HEK293 (cell line): ENCODE data around the gene TTC4.

ENCODE experiments used
- CTCF ChIA-PET: fragments of 350-600 bp; formaldehyde crosslinking; extraction: SDS; loops from one replicate; lab custom pipeline; 2021; ENCODE audit warnings: antibody characterized with exemption; lab: Yijun Ruan, JAX
- POLR2A ChIA-PET: fragments of 300-600 bp; formaldehyde crosslinking; extraction: SDS; loops from one replicate; lab custom pipeline; 2020; ENCODE audit warnings: antibody characterized with exemption, inconsistent platforms; lab: Yijun Ruan, JAX
- H3K27ac ChIP-seq: fragments of 200-500 bp; sonication (Bioruptor generic); 2 replicates; pipeline ENCODE4 v1.5.1; 2014; ENCODE audit warnings: low read depth, low read length, control low read depth, inconsistent platforms; ENCODE audit errors: extremely low read depth
- H3K36me3 ChIP-seq, 2 experiments: fragments of 200-500 bp in 1 of 2; sonication (Bioruptor generic) in 1 of 2; 1 replicate in 1 of 2; 2 replicates in 1 of 2; pipeline ENCODE4 v1.5.1; 2014 to 2017; ENCODE audit warnings: inconsistent platforms in 2 of 2, low read length in 2 of 2; ENCODE audit not compliant: control insufficient read depth in 2 of 2, insufficient read depth in 1 of 2
- H3K4me1 ChIP-seq: fragments of 200-500 bp; sonication (Bioruptor generic); 2 replicates; pipeline ENCODE4 v1.5.1; 2014; ENCODE audit warnings: mild to moderate bottlenecking, low read length, inconsistent platforms; ENCODE audit not compliant: control insufficient read depth, insufficient read depth
- H3K4me3 ChIP-seq: 2 replicates; pipeline ENCODE4 v1.5.1; 2011; ENCODE audit warnings: low read depth, mild to moderate bottlenecking, control low read depth, low read length, moderate library complexity
- H3K9me3 ChIP-seq: fragments of 200-500 bp; sonication (Bioruptor generic); 2 replicates; pipeline ENCODE4 v1.5.1; 2014; ENCODE audit warnings: low read depth, low read length, inconsistent platforms; ENCODE audit not compliant: control insufficient read depth, insufficient read depth
- GLI2 ChIP-seq: fragments of 450-650 bp; formaldehyde crosslinking; IDR thresholded peaks from 2 replicates; pipeline ENCODE4; 2017; ENCODE audit warnings: missing biosample characterization, missing genetic modification characterization, low read depth, borderline replicate concordance
- OVOL3 ChIP-seq: fragments of 450-650 bp; formaldehyde crosslinking; IDR thresholded peaks from 2 replicates; pipeline ENCODE4 v1.5.1; 2016; ENCODE audit warnings: missing biosample characterization, missing genetic modification characterization
- SP7 ChIP-seq: fragments of 450-650 bp; formaldehyde crosslinking; IDR thresholded peaks from 2 replicates; pipeline ENCODE4 v1.5.1; 2016; ENCODE audit warnings: missing biosample characterization, missing genetic modification characterization
- ZBTB20 ChIP-seq: fragments of 450-650 bp; formaldehyde crosslinking; IDR thresholded peaks from 2 replicates; pipeline ENCODE4 v1.5.1; 2016; ENCODE audit warnings: missing biosample characterization, missing genetic modification characterization
- ZNF175 ChIP-seq: fragments of 450-650 bp; formaldehyde crosslinking; IDR thresholded peaks from 2 replicates; pipeline ENCODE4 v1.5.1; 2016; ENCODE audit warnings: missing biosample characterization, missing genetic modification characterization
- ZNF23 ChIP-seq: fragments of 450-650 bp; formaldehyde crosslinking; IDR thresholded peaks from 2 replicates; pipeline ENCODE4 v1.5.1; 2016; ENCODE audit warnings: missing biosample characterization, missing genetic modification characterization, borderline replicate concordance
- ZNF24 ChIP-seq: fragments of 450-650 bp; formaldehyde crosslinking; IDR thresholded peaks from 2 replicates; pipeline ENCODE4 v1.5.1; 2016; ENCODE audit warnings: missing biosample characterization, missing genetic modification characterization
- ZNF292 ChIP-seq: fragments of 450-650 bp; formaldehyde crosslinking; IDR thresholded peaks from 2 replicates; pipeline ENCODE4 v1.5.1; 2016; ENCODE audit warnings: low read depth, missing biosample characterization, missing genetic modification characterization, borderline replicate concordance
- ZNF48 ChIP-seq: fragments of 450-650 bp; formaldehyde crosslinking; IDR thresholded peaks from 2 replicates; pipeline ENCODE4 v1.5.1; 2016; ENCODE audit warnings: missing biosample characterization, missing genetic modification characterization
- ZNF610 ChIP-seq: fragments of 450-650 bp; formaldehyde crosslinking; IDR thresholded peaks from 2 replicates; pipeline ENCODE4 v1.5.1; 2016; ENCODE audit warnings: missing biosample characterization, missing genetic modification characterization, borderline replicate concordance
- ZNF623 ChIP-seq: fragments of 450-650 bp; formaldehyde crosslinking; IDR thresholded peaks from 2 replicates; pipeline ENCODE4 v1.5.1; 2016; ENCODE audit warnings: missing biosample characterization, missing genetic modification characterization
- ZNF707 ChIP-seq: fragments of 450-650 bp; formaldehyde crosslinking; IDR thresholded peaks from 2 replicates; pipeline ENCODE4 v1.5.1; 2016; ENCODE audit warnings: missing biosample characterization, missing genetic modification characterization
- TF ChIP-seq, protein P1 (sequence below): fragments of 450-650 bp; formaldehyde crosslinking; IDR thresholded peaks from 2 replicates; pipeline ENCODE4 v1.5.1; 2016; ENCODE audit warnings: missing biosample characterization, missing genetic modification characterization, borderline replicate concordance
- TF ChIP-seq, protein P2 (sequence below): fragments of 450-650 bp; formaldehyde crosslinking; IDR thresholded peaks from 2 replicates; pipeline ENCODE4; 2016; ENCODE audit warnings: missing biosample characterization, missing genetic modification characterization
- TF ChIP-seq, protein P3 (sequence below): fragments of 450-650 bp; formaldehyde crosslinking; IDR thresholded peaks from 2 replicates; pipeline ENCODE4 v1.5.1; 2016; ENCODE audit warnings: missing biosample characterization, missing genetic modification characterization

Gene TTC4

DNA sequence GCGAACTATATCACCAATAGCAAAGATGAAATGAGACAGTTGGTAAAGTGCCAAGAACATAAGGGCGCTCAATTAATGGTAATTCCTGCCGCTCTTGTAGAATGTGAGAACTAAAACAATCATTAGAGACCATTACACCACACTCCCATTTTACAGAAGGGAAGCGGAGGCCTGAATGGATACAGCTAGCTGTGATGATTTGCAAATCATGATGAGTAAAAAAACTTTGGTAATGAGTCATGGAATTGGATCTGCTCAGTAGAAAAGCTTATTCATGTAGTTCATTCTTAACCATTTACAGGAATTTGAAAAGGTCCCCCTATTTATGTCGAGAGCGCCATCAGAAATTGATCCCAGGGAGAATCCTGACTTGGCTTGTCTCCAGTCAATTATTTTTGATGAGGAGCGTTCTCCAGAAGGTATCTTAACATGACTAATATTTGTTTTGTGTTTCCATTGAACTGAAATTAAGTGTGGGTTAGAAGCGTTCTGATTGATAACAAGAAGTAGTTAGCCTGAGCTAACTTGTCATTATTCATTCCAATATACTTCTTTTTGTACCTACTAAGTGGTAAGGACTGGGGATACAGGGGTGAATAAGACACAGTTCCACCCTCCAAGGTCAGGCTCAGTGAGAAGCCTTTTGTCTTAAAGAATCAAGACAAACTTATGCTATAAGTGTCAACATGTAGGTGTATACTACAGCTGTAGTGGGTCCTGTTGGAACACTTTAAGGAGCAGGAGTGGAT is 812 bp downstream of the TTC4 start (continued):
- TF ChIP-seq ZBTB20 (tag by site-specific recombination) (no peak), OVOL3 (tag by site-specific recombination) (no peak)
- TF ChIP-seq, protein P1, sequence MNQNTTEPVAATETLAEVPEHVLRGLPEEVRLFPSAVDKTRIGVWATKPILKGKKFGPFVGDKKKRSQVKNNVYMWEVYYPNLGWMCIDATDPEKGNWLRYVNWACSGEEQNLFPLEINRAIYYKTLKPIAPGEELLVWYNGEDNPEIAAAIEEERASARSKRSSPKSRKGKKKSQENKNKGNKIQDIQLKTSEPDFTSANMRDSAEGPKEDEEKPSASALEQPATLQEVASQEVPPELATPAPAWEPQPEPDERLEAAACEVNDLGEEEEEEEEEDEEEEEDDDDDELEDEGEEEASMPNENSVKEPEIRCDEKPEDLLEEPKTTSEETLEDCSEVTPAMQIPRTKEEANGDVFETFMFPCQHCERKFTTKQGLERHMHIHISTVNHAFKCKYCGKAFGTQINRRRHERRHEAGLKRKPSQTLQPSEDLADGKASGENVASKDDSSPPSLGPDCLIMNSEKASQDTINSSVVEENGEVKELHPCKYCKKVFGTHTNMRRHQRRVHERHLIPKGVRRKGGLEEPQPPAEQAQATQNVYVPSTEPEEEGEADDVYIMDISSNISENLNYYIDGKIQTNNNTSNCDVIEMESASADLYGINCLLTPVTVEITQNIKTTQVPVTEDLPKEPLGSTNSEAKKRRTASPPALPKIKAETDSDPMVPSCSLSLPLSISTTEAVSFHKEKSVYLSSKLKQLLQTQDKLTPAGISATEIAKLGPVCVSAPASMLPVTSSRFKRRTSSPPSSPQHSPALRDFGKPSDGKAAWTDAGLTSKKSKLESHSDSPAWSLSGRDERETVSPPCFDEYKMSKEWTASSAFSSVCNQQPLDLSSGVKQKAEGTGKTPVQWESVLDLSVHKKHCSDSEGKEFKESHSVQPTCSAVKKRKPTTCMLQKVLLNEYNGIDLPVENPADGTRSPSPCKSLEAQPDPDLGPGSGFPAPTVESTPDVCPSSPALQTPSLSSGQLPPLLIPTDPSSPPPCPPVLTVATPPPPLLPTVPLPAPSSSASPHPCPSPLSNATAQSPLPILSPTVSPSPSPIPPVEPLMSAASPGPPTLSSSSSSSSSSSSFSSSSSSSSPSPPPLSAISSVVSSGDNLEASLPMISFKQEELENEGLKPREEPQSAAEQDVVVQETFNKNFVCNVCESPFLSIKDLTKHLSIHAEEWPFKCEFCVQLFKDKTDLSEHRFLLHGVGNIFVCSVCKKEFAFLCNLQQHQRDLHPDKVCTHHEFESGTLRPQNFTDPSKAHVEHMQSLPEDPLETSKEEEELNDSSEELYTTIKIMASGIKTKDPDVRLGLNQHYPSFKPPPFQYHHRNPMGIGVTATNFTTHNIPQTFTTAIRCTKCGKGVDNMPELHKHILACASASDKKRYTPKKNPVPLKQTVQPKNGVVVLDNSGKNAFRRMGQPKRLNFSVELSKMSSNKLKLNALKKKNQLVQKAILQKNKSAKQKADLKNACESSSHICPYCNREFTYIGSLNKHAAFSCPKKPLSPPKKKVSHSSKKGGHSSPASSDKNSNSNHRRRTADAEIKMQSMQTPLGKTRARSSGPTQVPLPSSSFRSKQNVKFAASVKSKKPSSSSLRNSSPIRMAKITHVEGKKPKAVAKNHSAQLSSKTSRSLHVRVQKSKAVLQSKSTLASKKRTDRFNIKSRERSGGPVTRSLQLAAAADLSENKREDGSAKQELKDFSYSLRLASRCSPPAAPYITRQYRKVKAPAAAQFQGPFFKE: no peak

DNA sequence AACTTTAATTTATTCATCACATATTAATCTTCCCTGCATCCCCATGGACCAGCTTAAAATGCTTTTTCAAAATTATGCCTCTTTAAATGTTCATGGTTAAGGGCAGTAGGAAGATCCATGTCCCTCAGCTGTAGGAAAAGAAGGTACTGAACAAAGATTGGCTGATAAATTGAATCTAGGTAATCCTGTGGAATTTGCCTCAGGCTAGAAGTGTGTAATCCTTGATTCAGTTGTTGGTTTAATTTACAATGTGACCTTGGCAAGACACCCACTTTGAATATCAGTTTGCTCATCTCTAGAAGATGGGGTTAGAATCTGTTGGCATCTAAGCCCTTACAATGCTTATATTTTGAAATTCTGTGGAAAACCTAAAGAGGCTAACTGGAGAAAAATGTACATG is 6.1 kb downstream of the TTC4 start:
- ChIA-PET POLR2A (interaction anchor here (0.7 kb wide), 1 partner anchor 1038 kb away, joined by 3 read pairs; no protein-coding TSS in a partner anchor), CTCF (interaction anchor here (2.6 kb wide), 1 partner anchor 88 kb away, joined by 8 read pairs; no protein-coding TSS in a partner anchor)
- TF ChIP-seq ZNF175 (tag by site-specific recombination) (no peak), SP7 (tag by site-specific recombination) (no peak), ZNF292 (tag by site-specific recombination) (no peak), ZNF23 (tag by site-specific recombination) (no peak), ZNF623 (tag by site-specific recombination) (no peak), ZNF610 (tag by site-specific recombination) (no peak), ZNF48 (tag by site-specific recombination) (no peak), ZNF24 (tag by site-specific recombination) (no peak), GLI2 (no peak), ZNF707 (tag by site-specific recombination) (no peak)
- TF ChIP-seq, protein P2, sequence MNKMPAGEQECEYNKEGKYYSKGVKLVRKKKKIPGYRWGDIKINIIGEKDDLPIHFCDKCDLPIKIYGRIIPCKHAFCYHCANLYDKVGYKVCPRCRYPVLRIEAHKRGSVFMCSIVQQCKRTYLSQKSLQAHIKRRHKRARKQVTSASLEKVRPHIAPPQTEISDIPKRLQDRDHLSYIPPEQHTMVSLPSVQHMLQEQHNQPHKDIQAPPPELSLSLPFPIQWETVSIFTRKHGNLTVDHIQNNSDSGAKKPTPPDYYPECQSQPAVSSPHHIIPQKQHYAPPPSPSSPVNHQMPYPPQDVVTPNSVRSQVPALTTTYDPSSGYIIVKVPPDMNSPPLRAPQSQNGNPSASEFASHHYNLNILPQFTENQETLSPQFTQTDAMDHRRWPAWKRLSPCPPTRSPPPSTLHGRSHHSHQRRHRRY (tag by site-specific recombination): no peak
- TF ChIP-seq, protein P3, sequence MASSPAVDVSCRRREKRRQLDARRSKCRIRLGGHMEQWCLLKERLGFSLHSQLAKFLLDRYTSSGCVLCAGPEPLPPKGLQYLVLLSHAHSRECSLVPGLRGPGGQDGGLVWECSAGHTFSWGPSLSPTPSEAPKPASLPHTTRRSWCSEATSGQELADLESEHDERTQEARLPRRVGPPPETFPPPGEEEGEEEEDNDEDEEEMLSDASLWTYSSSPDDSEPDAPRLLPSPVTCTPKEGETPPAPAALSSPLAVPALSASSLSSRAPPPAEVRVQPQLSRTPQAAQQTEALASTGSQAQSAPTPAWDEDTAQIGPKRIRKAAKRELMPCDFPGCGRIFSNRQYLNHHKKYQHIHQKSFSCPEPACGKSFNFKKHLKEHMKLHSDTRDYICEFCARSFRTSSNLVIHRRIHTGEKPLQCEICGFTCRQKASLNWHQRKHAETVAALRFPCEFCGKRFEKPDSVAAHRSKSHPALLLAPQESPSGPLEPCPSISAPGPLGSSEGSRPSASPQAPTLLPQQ: no peak

More for the DNA sequence above, 6.1 kb downstream of the TTC4 start:
- Histone ChIP-seq H3K4me1 (0 out of 2 replicates have a peak, but pooled peaks cover 2% of the 10 kb centered on the region), H3K36me3 (peaks cover 34 to 92% of the 10 kb centered on the region in 2 experiments), H3K27ac (no peak overlapping the region), H3K9me3 (no peaks in the 10 kb centered on the region), H3K4me3 (no peak overlapping the region)
